Measurements from ENCODE around the gene DNAJC18. TPM values are rescaled to one million over a fixed set of nuclear protein-coding genes. Genes with fewer than 3 reads are reported as not detected.

The DNAJC18 gene
- total RNA-seq, 1 experiment from 2014 or later = 6.3 TPM

DNA sequence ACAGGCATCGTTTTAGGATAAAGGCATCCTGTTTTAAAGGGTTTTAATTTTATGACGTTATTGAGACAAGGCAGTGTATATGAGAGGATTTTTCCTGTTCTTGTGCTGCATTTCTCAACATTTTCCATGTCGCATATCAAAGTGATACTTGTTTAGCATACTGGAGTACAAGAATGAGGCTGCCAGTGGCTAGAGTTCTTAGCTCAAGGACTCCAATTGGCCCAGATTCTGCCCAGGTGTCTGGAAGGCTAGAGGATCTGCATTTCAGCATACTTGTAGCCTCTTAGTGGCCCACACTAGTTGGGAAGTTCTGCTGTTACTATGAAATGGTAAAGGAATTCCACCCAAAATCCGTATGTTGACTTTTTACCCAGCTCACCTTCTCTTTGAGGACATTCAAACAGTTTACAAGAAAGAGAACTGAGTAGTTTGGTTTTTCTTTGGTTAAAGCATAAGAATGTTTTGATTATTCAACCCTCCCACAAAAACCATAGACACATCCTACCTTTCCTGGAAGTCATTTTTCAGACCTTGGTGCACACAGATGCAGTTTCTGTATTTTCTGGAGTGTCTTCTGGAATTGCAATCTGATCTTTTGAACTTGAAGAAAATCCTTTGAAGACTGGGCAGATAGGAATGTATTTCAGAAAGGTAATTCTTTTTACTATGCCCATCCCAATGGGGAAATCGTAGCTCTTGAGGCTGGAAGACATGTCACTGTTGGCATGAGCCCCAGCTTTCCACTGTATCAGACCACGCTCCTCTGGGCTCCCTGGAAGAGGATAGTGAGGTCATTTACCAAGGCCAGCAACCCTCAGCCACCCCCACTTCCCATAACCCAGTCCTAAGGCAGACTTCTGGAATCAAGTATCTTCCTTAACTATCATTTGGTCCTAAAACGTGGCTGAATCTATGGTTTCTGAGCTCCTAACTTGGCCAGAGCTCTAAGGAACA lies 67.6 kb downstream of the DNAJC18 start:
- Histone ChIP-seq H3K4me3 (ENCODE audit: insufficient read depth, low read depth, low read length) (no peak overlapping the region), H3K27me3 (ENCODE audit: control insufficient read depth, insufficient read depth, low read length) (no peaks in the 10 kb centered on the region), H3K36me3 (replicated peaks; ENCODE audit: control insufficient read depth, insufficient read depth, low read length) (peaks cover 11% of the 10 kb centered on the region)
- no peak for DNase-seq

- no peak for DNase-seq
- peaks cover 21% of the 10 kb centered on the region for H3K36me3 ChIP-seq (replicated peaks; ENCODE audit: control insufficient read depth, insufficient read depth, low read length)
- H3K27me3 ChIP-seq (ENCODE audit: control insufficient read depth, insufficient read depth, low read length) = no peaks in the 10 kb centered on the region
- H3K4me3 ChIP-seq (ENCODE audit: insufficient read depth, low read depth, low read length) = no peak overlapping the region
Observed at GRCh38 chr5:139369181-139369580, 70.1 kb downstream of the DNAJC18 start.

DNA sequence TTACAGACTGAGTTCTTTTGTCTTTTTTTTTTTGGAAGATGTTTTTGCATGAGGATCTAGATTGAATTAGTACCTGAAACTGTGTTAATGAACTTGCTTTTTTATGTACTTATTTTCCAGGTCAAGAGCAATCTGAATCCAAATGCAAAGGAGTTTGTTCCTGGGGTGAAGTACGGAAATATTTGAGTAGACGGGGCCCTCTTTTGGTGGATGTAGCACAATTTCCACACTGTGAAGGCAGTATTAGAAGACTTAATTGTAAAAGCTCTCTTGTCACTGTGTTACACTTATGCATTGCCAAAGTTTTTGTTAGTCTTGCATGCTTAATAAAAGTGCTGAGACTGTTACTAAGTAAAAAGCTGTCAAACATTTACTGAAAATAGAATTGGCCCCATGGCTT lies 70.7 kb downstream of the DNAJC18 start:
- no peaks in the 10 kb centered on the region for H3K27me3 ChIP-seq (ENCODE audit: control insufficient read depth, insufficient read depth, low read length)
- H3K4me3 ChIP-seq (ENCODE audit: insufficient read depth, low read depth, low read length) = no peak overlapping the region
- no peak for DNase-seq
- H3K36me3 ChIP-seq (replicated peaks; ENCODE audit: control insufficient read depth, insufficient read depth, low read length) = peaks cover 23% of the 10 kb centered on the region

DNA sequence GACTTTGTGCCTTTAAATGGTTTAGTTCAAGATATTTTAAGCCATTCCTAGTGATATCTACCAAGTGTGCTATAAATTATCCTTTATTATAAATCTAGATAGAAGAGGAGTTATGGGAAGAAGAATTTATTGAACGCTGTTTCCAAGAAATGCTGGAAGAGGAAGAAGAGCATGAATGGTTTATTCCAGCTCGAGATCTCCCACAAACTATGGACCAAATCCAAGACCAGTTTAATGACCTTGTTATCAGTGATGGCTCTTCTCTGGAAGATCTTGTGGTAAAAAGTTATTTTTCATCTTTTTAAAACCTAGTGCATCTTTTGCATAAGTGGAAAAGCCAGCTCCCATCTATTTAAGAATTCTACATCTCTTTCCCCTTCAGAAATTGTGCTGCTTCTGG lies 74.9 kb downstream of the DNAJC18 start:
- peaks cover 17% of the 10 kb centered on the region for H3K36me3 ChIP-seq (replicated peaks; ENCODE audit: control insufficient read depth, insufficient read depth, low read length)
- H3K27me3 ChIP-seq (ENCODE audit: control insufficient read depth, insufficient read depth, low read length) = no peaks in the 10 kb centered on the region
- no peak for DNase-seq
- H3K4me3 ChIP-seq (ENCODE audit: insufficient read depth, low read depth, low read length) = no peak overlapping the region

DNA sequence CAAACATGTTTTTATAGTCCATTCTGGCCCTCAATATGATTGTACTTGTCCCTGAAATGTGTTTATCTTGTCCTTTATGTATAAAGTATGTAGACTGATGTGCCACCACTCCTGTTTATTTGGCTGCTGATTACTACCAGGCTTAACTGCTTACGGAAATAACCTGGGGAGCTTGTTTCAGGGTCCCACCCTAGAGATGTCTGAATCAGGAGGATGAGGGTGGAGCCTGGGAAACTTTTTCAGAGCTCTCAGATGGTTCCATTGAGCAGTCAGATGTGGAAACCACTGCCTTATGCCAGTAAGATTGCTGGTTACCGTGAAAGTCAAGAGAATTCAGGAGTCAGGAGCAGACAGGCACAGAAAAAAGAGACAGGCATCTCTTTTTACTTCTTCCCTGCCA lies 75.4 kb downstream of the DNAJC18 start:
- Histone ChIP-seq H3K36me3 (replicated peaks; ENCODE audit: control insufficient read depth, insufficient read depth, low read length) (peaks cover 17% of the 10 kb centered on the region), H3K4me3 (ENCODE audit: insufficient read depth, low read depth, low read length) (no peak overlapping the region), H3K27me3 (ENCODE audit: control insufficient read depth, insufficient read depth, low read length) (no peaks in the 10 kb centered on the region)
- DNase-seq = no peak

DNA sequence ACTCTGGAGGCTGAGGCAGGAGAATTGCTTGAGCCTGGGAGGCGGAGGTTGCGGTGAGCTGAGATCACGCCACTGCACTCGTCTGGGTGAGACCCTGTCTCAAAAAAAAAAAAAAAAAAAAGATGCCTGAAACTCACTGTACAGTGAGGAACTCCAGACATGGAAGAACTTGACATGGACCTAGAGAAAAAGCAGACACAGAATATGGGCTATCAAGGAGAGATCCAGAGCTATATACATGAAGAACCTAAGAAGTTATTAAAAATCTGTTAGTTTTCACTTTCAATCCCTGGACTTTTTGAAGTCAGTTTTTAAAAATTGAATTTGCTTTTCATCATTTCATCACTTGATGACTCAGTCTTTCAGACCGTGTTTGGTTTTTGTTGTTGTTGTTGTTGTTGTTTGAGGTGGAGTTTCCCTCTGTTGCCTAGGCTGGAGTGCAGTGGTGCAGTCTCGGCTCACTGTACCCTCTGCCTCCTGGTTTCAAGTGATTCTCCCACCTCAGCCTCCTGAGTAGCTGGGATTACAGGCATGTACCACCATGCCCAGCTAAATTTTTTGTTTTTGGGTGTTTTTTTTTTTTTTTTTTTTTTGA lies 77.4 kb downstream of the DNAJC18 start:
- DNase-seq = no peak
- Histone ChIP-seq H3K27me3 (ENCODE audit: control insufficient read depth, insufficient read depth, low read length) (no peaks in the 10 kb centered on the region), H3K36me3 (replicated peaks; ENCODE audit: control insufficient read depth, insufficient read depth, low read length) (peaks cover 13% of the 10 kb centered on the region), H3K4me3 (ENCODE audit: insufficient read depth, low read depth, low read length) (no peak overlapping the region)

GRCh38 chr5:139360384-139360783 lies 78.9 kb downstream of the DNAJC18 start:
- DNase-seq = no peak
- no peak overlapping the region for H3K4me3 ChIP-seq (ENCODE audit: insufficient read depth, low read depth, low read length)
- no peaks in the 10 kb centered on the region for H3K27me3 ChIP-seq (ENCODE audit: control insufficient read depth, insufficient read depth, low read length)
- H3K36me3 ChIP-seq (replicated peaks; ENCODE audit: control insufficient read depth, insufficient read depth, low read length) = peaks cover 7% of the 10 kb centered on the region

Other genes with a start within 250 kb of the DNAJC18 start
- 14.8 and 17.4 TPM in 2 replicates for gene SIL1, start 241.2 kb downstream of the DNAJC18 start, total RNA-seq (2014; rRNA removed; shearing (Covaris generic))
- gene MATR3, start 145.8 kb downstream of the DNAJC18 start, total RNA-seq (2014; rRNA removed; shearing (Covaris generic)) = 228 and 239 TPM in 2 replicates
- 50.9 and 57.0 TPM in 2 replicates for gene PAIP2, start 97.7 kb downstream of the DNAJC18 start, total RNA-seq (2014; rRNA removed; shearing (Covaris generic))
- gene SLC23A1, start 56.2 kb downstream of the DNAJC18 start, total RNA-seq (2014; rRNA removed; shearing (Covaris generic)) = not detected in 2 replicates
- gene MZB1, start 49.6 kb downstream of the DNAJC18 start, total RNA-seq (2014; rRNA removed; shearing (Covaris generic)) = 0.18 TPM in 1 of 2 replicates, not detected in the other
- gene PROB1, start 44.4 kb downstream of the DNAJC18 start, total RNA-seq (2014; rRNA removed; shearing (Covaris generic)) = 1.4 and 1.7 TPM in 2 replicates
- gene SPATA24, start 35.4 kb downstream of the DNAJC18 start, total RNA-seq (2014; rRNA removed; shearing (Covaris generic)) = 7.7 and 8.6 TPM in 2 replicates
- gene ECSCR, start 23.2 kb upstream of the DNAJC18 start, total RNA-seq (2014; rRNA removed; shearing (Covaris generic)) = 4.6 and 6.4 TPM in 2 replicates
- gene SMIM33, start 31.5 kb upstream of the DNAJC18 start, total RNA-seq (2014; rRNA removed; shearing (Covaris generic)) = not detected in 2 replicates
- 0.15 and 0.21 TPM in 2 replicates for gene STING1, start 43.2 kb upstream of the DNAJC18 start, total RNA-seq (2014; rRNA removed; shearing (Covaris generic))
- 150 and 167 TPM in 2 replicates for gene UBE2D2, start 121.8 kb upstream of the DNAJC18 start, total RNA-seq (2014; rRNA removed; shearing (Covaris generic))
- gene CXXC5, start 208.8 kb upstream of the DNAJC18 start, total RNA-seq (2014; rRNA removed; shearing (Covaris generic)) = 150 and 154 TPM in 2 replicates